NCI-H774 (cell line): ENCODE data around the gene ADRA2B.
"Not testable (repeated sequence)": the region's sequence is repeated elsewhere in the genome, so short reads cannot be mapped to it uniquely, and the experiment has no call there.

Experiments used
- DNase-seq: peaks from one replicate; lab custom pipeline; 2025; lab: John Stamatoyannopoulos, UW

The ADRA2B gene

GRCh38 chr2:96116424-96116878 lies at the start of gene ADRA2B:
Gene ADRA2B (minus strand): TSS chr2:96116571. CDS start chr2:96116149, 422 bp downstream.
- peak; percentile 62 for DNase-seq

GRCh38 chr2:96164459-96165184 lies 48.3 kb upstream of the ADRA2B start:
- DNase-seq = no peak

GRCh38 chr2:96163768-96164429 lies 47.5 kb upstream of the ADRA2B start:
- DNase-seq = no peak

- DNase-seq = no peak
Observed at GRCh38 chr2:96163415-96163767, 47.0 kb upstream of the ADRA2B start.

- DNase-seq = no peak
Observed at GRCh38 chr2:96161898-96162297, 45.5 kb upstream of the ADRA2B start.

GRCh38 chr2:96160366-96160765 lies 44.0 kb upstream of the ADRA2B start:
- DNase-seq = not testable (repeated sequence)

GRCh38 chr2:96159084-96159830 lies 42.9 kb upstream of the ADRA2B start:
- no peak for DNase-seq

GRCh38 chr2:96158554-96158940 lies 42.2 kb upstream of the ADRA2B start:
- no peak for DNase-seq

- no peak for DNase-seq
Observed at GRCh38 chr2:96157649-96158553, 41.5 kb upstream of the ADRA2B start.

- no peak for DNase-seq
Observed at GRCh38 chr2:96156926-96157648, 40.7 kb upstream of the ADRA2B start.

- DNase-seq = no peak
Observed at GRCh38 chr2:96156011-96156820, 39.8 kb upstream of the ADRA2B start.

- no peak for DNase-seq
Observed at GRCh38 chr2:96154506-96155380, 38.4 kb upstream of the ADRA2B start.

GRCh38 chr2:96153991-96154431 lies 37.6 kb upstream of the ADRA2B start:
- no peak for DNase-seq

GRCh38 chr2:96153291-96153713 lies 36.9 kb upstream of the ADRA2B start:
- DNase-seq = no peak

- DNase-seq = no peak
Observed at GRCh38 chr2:96152304-96153161, 36.2 kb upstream of the ADRA2B start.

- DNase-seq = no peak
Observed at GRCh38 chr2:96151595-96152303, 35.4 kb upstream of the ADRA2B start.

- DNase-seq = no peak
Observed at GRCh38 chr2:96150791-96151594, 34.6 kb upstream of the ADRA2B start.
